RWPE2 (cell line): ENCODE measurements around the gene GLYATL3.

ENCODE experiments used
- ATAC-seq: fragments of 200-7000 bp; cut with Tn5 transposase; 3 replicates; pipeline ENCODE4 v1.9.1; 2021; ENCODE audit warnings: low read depth
- DNase-seq: peaks from one replicate; pipeline ENCODE4 v3.0.0-alpha.2; 2020; ENCODE audit warnings: low spot score
- H3K27ac ChIP-seq: fragments of 450-650 bp; 2 replicates; pipeline ENCODE4 v1.5.1; 2017; ENCODE audit warnings: mild to moderate bottlenecking; ENCODE audit not compliant: poor library complexity, severe bottlenecking
- H3K27me3 ChIP-seq: fragments of 250-450 bp; sonication (Bioruptor Pico); 2 replicates; pipeline ENCODE4 v1.5.1; 2021; ENCODE audit warnings: mild to moderate bottlenecking, moderate library complexity; ENCODE audit not compliant: insufficient read depth, poor library complexity, severe bottlenecking
- H3K36me3 ChIP-seq: fragments of 250-450 bp; sonication (Bioruptor Pico); 2 replicates; pipeline ENCODE4 v1.5.1; 2020; ENCODE audit warnings: low read depth, mild to moderate bottlenecking, moderate library complexity
- H3K4me1 ChIP-seq: fragments of 250-450 bp; sonication (Bioruptor Pico); 2 replicates; pipeline ENCODE4 v1.5.1; 2021; ENCODE audit warnings: mild to moderate bottlenecking, moderate library complexity; ENCODE audit not compliant: insufficient read depth, poor library complexity, severe bottlenecking
- H3K4me3 ChIP-seq: fragments of 250-450 bp; sonication (Bioruptor Pico); 2 replicates; pipeline ENCODE4 v1.5.1; 2021; ENCODE audit warnings: mild to moderate bottlenecking, moderate library complexity; ENCODE audit not compliant: severe bottlenecking
- H3K9me3 ChIP-seq: fragments of 250-450 bp; sonication (Bioruptor Pico); 2 replicates; pipeline ENCODE4 v1.5.1; 2021; ENCODE audit warnings: mild to moderate bottlenecking, moderate library complexity; ENCODE audit not compliant: severe bottlenecking
- CTCF ChIP-seq: fragments of 450-650 bp; IDR thresholded peaks from one replicate; pipeline ENCODE4 v1.5.1; 2017; ENCODE audit warnings: mild to moderate bottlenecking, moderate library complexity; ENCODE audit not compliant: poor library complexity, severe bottlenecking

Gene GLYATL3

GRCh38 chr6:49519660-49520059 lies 19.9 kb downstream of the GLYATL3 start:
- H3K4me3 ChIP-seq, result no peak overlapping the region
- no peak for DNase-seq
- no peak for TF ChIP-seq CTCF
- H3K9me3 ChIP-seq, result no peaks in the 10 kb centered on the region
- no peak for ATAC-seq
- no peaks in the 10 kb centered on the region for H3K27me3 ChIP-seq
- no peaks in the 10 kb centered on the region for H3K36me3 ChIP-seq
- peaks cover 2% of the 10 kb centered on the region for H3K4me1 ChIP-seq
- no peak overlapping the region for H3K27ac ChIP-seq

GRCh38 chr6:49522710-49523593 lies 23.2 kb downstream of the GLYATL3 start:
- Histone ChIP-seq H3K27me3 (no peaks in the 10 kb centered on the region), H3K4me1 (no peaks in the 10 kb centered on the region), H3K27ac (no peak overlapping the region), H3K4me3 (no peak overlapping the region), H3K9me3 (no peaks in the 10 kb centered on the region), H3K36me3 (no peaks in the 10 kb centered on the region)
- DNase-seq (no peak), ATAC-seq (no peak)
- TF ChIP-seq CTCF, result no peak

GRCh38 chr6:49523901-49524300 lies 24.2 kb downstream of the GLYATL3 start:
- no peak for TF ChIP-seq CTCF
- Histone ChIP-seq H3K4me1 (no peaks in the 10 kb centered on the region), H3K4me3 (no peak overlapping the region), H3K27ac (no peak overlapping the region), H3K9me3 (no peaks in the 10 kb centered on the region), H3K36me3 (no peaks in the 10 kb centered on the region), H3K27me3 (no peaks in the 10 kb centered on the region)
- ATAC-seq, result no peak
- DNase-seq, result no peak

- no peaks in the 10 kb centered on the region for H3K9me3 ChIP-seq
- no peaks in the 10 kb centered on the region for H3K4me1 ChIP-seq
- no peak for DNase-seq
- no peaks in the 10 kb centered on the region for H3K27me3 ChIP-seq
- no peak for TF ChIP-seq CTCF
- no peak overlapping the region for H3K27ac ChIP-seq
- ATAC-seq, result no peak
- no peak overlapping the region for H3K4me3 ChIP-seq
- no peaks in the 10 kb centered on the region for H3K36me3 ChIP-seq
These were observed 24.8 kb downstream of the GLYATL3 start for GRCh38 chr6:49524541-49524940.

- no peak overlapping the region for H3K4me3 ChIP-seq
- DNase-seq, result no peak
- H3K9me3 ChIP-seq, result no peaks in the 10 kb centered on the region
- no peak for ATAC-seq
- H3K4me1 ChIP-seq, result no peaks in the 10 kb centered on the region
- H3K36me3 ChIP-seq, result no peaks in the 10 kb centered on the region
- no peak overlapping the region for H3K27ac ChIP-seq
- TF ChIP-seq CTCF, result no peak
- no peaks in the 10 kb centered on the region for H3K27me3 ChIP-seq
These were observed 26.9 kb downstream of the GLYATL3 start for GRCh38 chr6:49526598-49526997.
